GM23248 (cell line): ENCODE data around the gene HNRNPM.

Experiments used
- EZH2 ChIP-seq: fragments of 200-600 bp; sonication (generic); IDR thresholded peaks from 2 replicates; pipeline ENCODE4 v1.6.1; 2018; ENCODE audit warnings: antibody characterized with exemption, mild to moderate bottlenecking; ENCODE audit not compliant: insufficient read depth, poor library complexity, severe bottlenecking
- EZH2phosphoT487 ChIP-seq: fragments of 200-600 bp; sonication (generic); IDR thresholded peaks from 2 replicates; pipeline ENCODE4 v1.6.1; 2018; ENCODE audit warnings: antibody characterized with exemption, moderate library complexity, mild to moderate bottlenecking, low read depth; ENCODE audit not compliant: insufficient read depth

GRCh38 chr19:8513036-8513686 is 68.4 kb downstream of the HNRNPM start:
- no peak for TF ChIP-seq EZH2phosphoT487
- no peak for TF ChIP-seq EZH2
